K562 (cell line): ENCODE results near the gene SPRED2. TPM values are rescaled to one million over a fixed set of nuclear protein-coding genes. Genes with fewer than 3 reads are reported as not detected.

ENCODE experiments used
- ATAC-seq: fragments of 200-7000 bp; cut with Tn5 transposase; 3 replicates; pipeline ENCODE4 v1.9.1; 2020; ENCODE audit warnings: moderate library complexity
- BruUV-seq: library from RNA; stranded (reverse); fragments of 400-500 nt; replicated peaks from 2 replicates; lab custom pipeline; 2021; lab: Mats Ljungman, UMichigan
- CTCF ChIA-PET: fragments of 300-600 bp; formaldehyde crosslinking; extraction: SDS; loops from one replicate; lab custom pipeline; 2021; ENCODE audit warnings: low intra/inter-chr PET ratio; lab: Yijun Ruan, JAX
- POLR2A ChIA-PET: fragments of 300-600, 350-650 bp; sonication (Branson Sonifier 250); formaldehyde crosslinking; extraction: SDS; loops from one replicate; lab custom pipeline; 2021; ENCODE audit warnings: antibody characterized with exemption, inconsistent platforms; lab: Yijun Ruan, JAX
- DNase-seq, 4 experiments: peaks; one replicate each; pipeline versions ENCODE4 v3.0.0 to v3.0.0-alpha.2; 2011 to 2018; ENCODE audit warnings: low spot score in 3 of 4, mixed read lengths in 3 of 4; ENCODE audit errors: extremely low read depth in 1 of 4
- FAIRE-seq: peaks from 2 replicates; lab custom pipeline; 2011; peaks lifted over from hg19 to GRCh38; lab: Jason Lieb, UNC
- H2AFZ ChIP-seq: 2 replicates; pipeline ENCODE4 v1.6.0; 2011; ENCODE audit warnings: low read depth, low read length, control low read depth, inconsistent platforms
- H3K27ac ChIP-seq: fragments of 200-600 bp; 3 replicates; pipeline ENCODE4 v1.8.0; 2011; ENCODE audit warnings: low read depth, mild to moderate bottlenecking, control low read depth, inconsistent platforms, low read length, moderate library complexity, mixed read lengths; ENCODE audit errors: extremely low read depth
- H3K27me3 ChIP-seq, 2 experiments: fragments of 300-600 bp in 1 of 2; 2 replicates in 1 of 2; 3 replicates in 1 of 2; pipeline versions ENCODE4 v1.6.0 to v1.8.0; 2011; ENCODE audit warnings: inconsistent platforms in 2 of 2, low read length in 2 of 2, mild to moderate bottlenecking in 1 of 2, mixed read lengths in 1 of 2, moderate library complexity in 1 of 2; ENCODE audit not compliant: control insufficient read depth in 2 of 2, insufficient read depth in 2 of 2
- H3K36me3 ChIP-seq: fragments of 300-600 bp; 3 replicates; pipeline ENCODE4 v1.8.0; 2011; ENCODE audit warnings: mild to moderate bottlenecking, low read length, inconsistent platforms; ENCODE audit not compliant: control insufficient read depth, insufficient read depth
- H3K4me1 ChIP-seq, 2 experiments: fragments of 200-600 bp in 1 of 2; replicated peaks in 1 of 2; 2 replicates in 1 of 2; 3 replicates in 1 of 2; pipeline versions ENCODE4 v1.5.1 to v1.8.0; 2011; ENCODE audit warnings: inconsistent platforms in 2 of 2, low read length in 2 of 2, mild to moderate bottlenecking in 1 of 2, mixed read lengths in 1 of 2, moderate library complexity in 1 of 2; ENCODE audit not compliant: control insufficient read depth in 2 of 2, insufficient read depth in 2 of 2
- H3K4me2 ChIP-seq: 2 replicates; pipeline ENCODE4 v1.6.1; 2011; ENCODE audit warnings: low read length, control low read depth, inconsistent platforms, mixed read lengths; ENCODE audit not compliant: insufficient read depth
- H3K4me3 ChIP-seq: fragments of 200-600 bp; sonication (generic), shearing (Covaris generic); 2 replicates; pipeline ENCODE4 v1.5.1; 2016; ENCODE audit warnings: control low read depth, inconsistent platforms
- H3K79me2 ChIP-seq: fragments of 200-600 bp; 3 replicates; pipeline ENCODE4 v1.8.0; 2011; ENCODE audit warnings: low read length, inconsistent platforms; ENCODE audit not compliant: control insufficient read depth, insufficient read depth
- H3K9ac ChIP-seq, 2 experiments: 2 replicates each; pipeline versions ENCODE4 v1.6.0 to v1.6.1; 2011; ENCODE audit warnings: low read depth in 2 of 2, low read length in 2 of 2, control low read depth in 1 of 2, inconsistent platforms in 1 of 2, mild to moderate bottlenecking in 1 of 2, mixed read lengths in 1 of 2; ENCODE audit not compliant: insufficient read depth in 1 of 2
- H3K9me1 ChIP-seq: one replicate; pipeline ENCODE4 v1.6.0; 2011; ENCODE audit warnings: inconsistent platforms, mild to moderate bottlenecking, low read length, moderate library complexity; ENCODE audit not compliant: control insufficient read depth, insufficient read depth
- H3K9me3 ChIP-seq: replicated peaks from 2 replicates; pipeline ENCODE4 v1.5.1; 2011; ENCODE audit warnings: low read depth, low read length, inconsistent platforms; ENCODE audit not compliant: control insufficient read depth, insufficient read depth
- H4K20me1 ChIP-seq: replicated peaks from 2 replicates; pipeline ENCODE4 v1.6.1; 2011; ENCODE audit warnings: low read length, inconsistent platforms, mixed read lengths; ENCODE audit not compliant: control insufficient read depth, insufficient read depth
- ARID3A ChIP-seq: IDR thresholded peaks from 2 replicates; pipeline ENCODE4 v1.6.1; 2012; ENCODE audit warnings: low read depth, low read length, improper control_type of control experiment, borderline replicate concordance
- ATF1 ChIP-seq, 2 experiments: fragments of 450-650 bp in 1 of 2; IDR thresholded peaks; 2 replicates each; pipeline ENCODE4 v1.6.1; 2016; ENCODE audit warnings: missing compliant biosample characterization in 1 of 2, missing genetic modification characterization in 1 of 2
- DACH1 ChIP-seq: fragments of 450-650 bp; IDR thresholded peaks from 2 replicates; pipeline ENCODE4 v1.6.1; 2018; ENCODE audit not compliant: partially characterized antibody
- HNRNPK ChIP-seq: fragments of 200-400 bp; formaldehyde crosslinking; IDR thresholded peaks from one replicate; pipeline ENCODE4 v1.6.1; 2018; ENCODE audit warnings: mild to moderate bottlenecking, low read depth, low read length; ENCODE audit not compliant: poor library complexity, severe bottlenecking
- NCOR1 ChIP-seq: fragments of 450-650 bp; IDR thresholded peaks from 2 replicates; pipeline ENCODE4 v1.6.1; 2016; ENCODE audit warnings: mild to moderate bottlenecking, moderate library complexity
- RBM25 ChIP-seq: fragments of 200-400 bp; formaldehyde crosslinking; IDR thresholded peaks from 2 replicates; pipeline ENCODE4 v1.6.1; 2018; ENCODE audit warnings: low read length, low read depth, moderate library complexity; ENCODE audit not compliant: severe bottlenecking
- SIX5 ChIP-seq, 2 experiments: IDR thresholded peaks; 2 replicates each; pipeline ENCODE4 v1.6.1; 2011; ENCODE audit warnings: low read length in 2 of 2, borderline replicate concordance in 1 of 2, low read depth in 1 of 2, mild to moderate bottlenecking in 1 of 2, moderate library complexity in 1 of 2; ENCODE audit not compliant: insufficient read depth in 1 of 2
- WGBS: fragments of 100-300 bp; shearing (Covaris generic); methylation state at CpG from one replicate; pipeline ENCODE4 v1.1.6; 2016; ENCODE audit warnings: low coverage, mixed read lengths; ENCODE audit not compliant: insufficient coverage; ENCODE audit errors: missing lambda C conversion rate; 5-methylcytosine and 5-hydroxymethylcytosine counted together
- in situ Hi-C: fragments of 300-500 bp; cut with MboI; formaldehyde crosslinking; loops from 4 replicates; pipeline ENCODE4 v1.15.0; 2018; ENCODE audit warnings: inconsistent platforms, mixed read lengths
- intact Hi-C: fragments of 100-400 bp; cut with micrococcal nuclease; formaldehyde crosslinking; loops from 2 replicates; pipeline ENCODE4 v1.14.2; 2022
- polyA plus RNA-seq, 8 experiments: library from polyadenylated mRNA; depleted of rRNA in 4 of 8; stranded (reverse) in 5 of 8; unstranded in 3 of 8; fragments of >200 nt; fragmentation: Nextera tagmentation in 2 of 8; fragmentation: Illumina TruSeq in 1 of 8; extraction: Ambion mirVana in 2 of 8; extraction: Trizol in 1 of 8; gene quantifications; 2 replicates each; pipeline versions ENCODE4 v1.2.1 to v1.2.3, GENCODE V29; 2011 to 2014; ENCODE audit warnings: inconsistent platforms in 1 of 8, missing spikeins in 1 of 8
- total RNA-seq, 7 experiments: library from RNA; depleted of rRNA in 6 of 7; stranded (reverse); fragments of >200 nt in 6 of 7; fragmentation: Illumina TruSeq in 2 of 7; extraction: Trizol in 2 of 7; gene quantifications; 2 replicates each; pipeline versions ENCODE4 v1.2.1 to v1.2.3, GENCODE V29; 2011 to 2021; ENCODE audit warnings: low replicate concordance in 1 of 7
- TF ChIP-seq, protein P1 (sequence below): fragments of 250-450 bp; sonication (Bioruptor Pico); IDR thresholded peaks from 2 replicates; pipeline ENCODE4 v1.9.0; 2021; ENCODE audit warnings: mild to moderate bottlenecking

SPRED2 gene
- total and polyA plus RNA-seq, 9 of the 15 experiments (the other 6 are each of a cell fraction or from before 2014, with no cell fraction given): 4.6 to 50.8 (median 14.1) TPM

DNA sequence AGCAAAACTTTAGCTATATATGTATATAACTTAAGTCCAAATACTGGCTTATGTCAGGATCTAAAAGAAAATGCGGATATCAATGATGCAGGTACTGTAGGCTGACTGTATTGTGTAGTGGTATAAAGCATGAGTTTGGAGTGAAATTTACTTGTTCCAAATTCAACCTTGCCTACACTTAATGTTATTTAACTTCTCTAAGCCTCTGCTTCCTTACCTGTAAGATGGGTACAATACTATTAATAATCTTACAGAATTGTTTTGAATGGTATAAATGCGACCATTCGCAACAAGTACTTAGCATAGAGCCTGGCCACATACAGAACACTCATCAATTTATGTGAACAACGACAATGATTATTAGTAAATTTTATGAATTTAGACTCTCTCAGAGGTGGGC lies 62.4 kb downstream of the SPRED2 start:
- Histone ChIP-seq H3K27me3 (no peaks in the 10 kb centered on the region), H3K4me2 (no peak overlapping the region), H3K4me1 (peaks cover 13 to 70% of the 10 kb centered on the region in 2 experiments; a peak in 4 of 5 replicates), H3K4me3 (no peak overlapping the region), H3K79me2 (peaks cover 99% of the 10 kb centered on the region), H3K9ac (no peak overlapping the region), H3K36me3 (peaks cover 9% of the 10 kb centered on the region; the same call in 2 of the 3 replicates), H3K27ac (no peak overlapping the region), H3K9me3 (no peaks in the 10 kb centered on the region), H2AFZ (no peak overlapping the region), H3K9me1 (peaks cover 3% of the 10 kb centered on the region), H4K20me1 (peaks cover 34% of the 10 kb centered on the region)
- DNase-seq: no peak
- intact Hi-C loops (loop anchor here (5.0 kb wide), 1 partner anchor 93 kb away; no protein-coding TSS in a partner anchor), in situ Hi-C loops (no loop called here)
- no peak for ATAC-seq
- 69% methylated on average over 4 of the region's 4 CpGs for WGBS
- no peak for FAIRE-seq
- POLR2A ChIA-PET: interaction anchor here (1.0 to 2.2 kb wide), 4 partner anchors 11 to 67 kb away, joined by 4 to 7 read pairs (median 6); no protein-coding TSS in a partner anchor
- CTCF ChIA-PET: no interaction called here
- BruUV-seq: no TSS peak
- TF ChIP-seq ATF1 (CRISPR knock-in tag; IDR thresholded peaks at IDR 0.05): no peak
- TF ChIP-seq ATF1 (tag; IDR thresholded peaks at IDR 0.05): no peak
- peak; percentile 78 for TF ChIP-seq RBM25

- H3K79me2 ChIP-seq: peaks cover 99% of the 10 kb centered on the region
- no peak for TF ChIP-seq DACH1
- no peak for TF ChIP-seq SIX5 (IDR thresholded peaks at IDR 0.05; ENCODE audit: borderline replicate concordance in 1 of 2, insufficient read depth in 1 of 2, low read depth in 1 of 2, low read length in 2 of 2)
- no peak for TF ChIP-seq NCOR1
- no peak for TF ChIP-seq HNRNPK
- TF ChIP-seq, protein P1, sequence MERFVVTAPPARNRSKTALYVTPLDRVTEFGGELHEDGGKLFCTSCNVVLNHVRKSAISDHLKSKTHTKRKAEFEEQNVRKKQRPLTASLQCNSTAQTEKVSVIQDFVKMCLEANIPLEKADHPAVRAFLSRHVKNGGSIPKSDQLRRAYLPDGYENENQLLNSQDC (CRISPR knock-in tag): no peak
- TF ChIP-seq ARID3A: no peak
Measured at GRCh38 chr2:65369574-65369973, 62.8 kb downstream of the SPRED2 start.

More at GRCh38 chr2:65369574-65369973, 62.8 kb downstream of the SPRED2 start:
- Histone ChIP-seq H3K4me3 (no peak overlapping the region), H4K20me1 (peaks cover 34% of the 10 kb centered on the region), H3K9me1 (peaks cover 3% of the 10 kb centered on the region), H3K9ac (no peak overlapping the region), H3K9me3 (no peaks in the 10 kb centered on the region), H3K27me3 (no peaks in the 10 kb centered on the region), H3K4me2 (no peak overlapping the region), H3K36me3 (peaks cover 5% of the 10 kb centered on the region; the same call in 2 of the 3 replicates), H3K27ac (no peak overlapping the region), H2AFZ (no peak overlapping the region), H3K4me1 (peaks cover 9 to 70% of the 10 kb centered on the region in 2 experiments; a peak in 4 of 5 replicates)
- no peak for DNase-seq
- 68% methylated on average over 2 of the region's 2 CpGs for WGBS
- CTCF ChIA-PET: no interaction called here
- no peak for FAIRE-seq
- POLR2A ChIA-PET: interaction anchor here (1.2 to 2.2 kb wide), 3 partner anchors 9 to 67 kb away, joined by 4 to 7 read pairs (median 6); no protein-coding TSS in a partner anchor
- intact Hi-C loops: loop anchor here (5.0 kb wide), 1 partner anchor 92 kb away; no protein-coding TSS in a partner anchor
- in situ Hi-C loops: no loop called here
- ATAC-seq: no peak
- BruUV-seq: no TSS peak
